DMS79 (cell line): ENCODE results near the gene THAP3.

Experiments used
- DNase-seq: peaks from one replicate; lab custom pipeline; 2025; lab: John Stamatoyannopoulos, UW

The THAP3 gene

DNA sequence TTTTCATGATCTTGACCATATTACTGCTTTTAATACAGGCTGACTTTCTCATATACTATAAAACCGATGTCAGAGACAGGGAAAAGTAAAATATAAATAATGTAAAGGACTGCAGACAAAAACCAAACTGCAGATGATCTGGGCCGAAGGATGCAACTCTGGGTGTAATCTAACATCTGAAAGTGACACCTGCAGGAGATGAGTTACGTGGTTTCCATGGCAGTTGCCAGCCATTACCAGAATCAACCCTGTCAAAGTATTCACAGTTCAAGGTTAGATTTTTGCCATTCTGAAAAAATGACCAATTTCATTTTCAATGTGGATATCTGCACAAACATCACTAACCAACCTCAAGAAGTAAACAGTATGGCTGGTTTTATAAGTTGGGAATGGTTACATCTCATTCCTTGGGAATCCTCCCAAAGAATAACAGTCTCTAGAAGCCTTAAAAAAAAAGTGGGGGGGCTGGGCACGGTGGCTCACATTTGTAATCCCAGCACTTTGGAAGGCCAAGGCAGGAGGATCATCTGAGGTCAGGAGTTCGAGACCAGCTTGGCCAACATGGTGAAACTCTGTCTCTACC lies 49.2 kb downstream of the THAP3 start:
- no peak for DNase-seq

DNA sequence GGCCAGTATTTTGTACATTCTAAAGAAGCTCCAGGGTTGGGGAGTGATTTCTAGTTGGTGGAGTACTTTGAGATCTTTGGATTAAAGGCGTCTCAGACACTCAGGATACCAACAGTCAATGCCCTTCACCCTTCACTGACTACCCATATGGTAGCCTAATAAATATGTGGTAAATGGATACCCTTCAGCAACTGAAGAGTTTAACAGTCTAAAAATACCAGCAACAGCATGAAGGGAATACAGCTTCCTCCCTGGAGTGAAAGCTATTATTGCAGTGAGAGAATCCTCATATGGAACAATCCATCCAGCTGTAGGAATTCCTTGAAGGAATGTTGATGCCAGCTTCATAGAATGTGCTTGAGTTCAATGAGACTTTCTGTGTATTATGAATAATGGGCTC lies 50.1 kb downstream of the THAP3 start:
- no peak for DNase-seq

DNA sequence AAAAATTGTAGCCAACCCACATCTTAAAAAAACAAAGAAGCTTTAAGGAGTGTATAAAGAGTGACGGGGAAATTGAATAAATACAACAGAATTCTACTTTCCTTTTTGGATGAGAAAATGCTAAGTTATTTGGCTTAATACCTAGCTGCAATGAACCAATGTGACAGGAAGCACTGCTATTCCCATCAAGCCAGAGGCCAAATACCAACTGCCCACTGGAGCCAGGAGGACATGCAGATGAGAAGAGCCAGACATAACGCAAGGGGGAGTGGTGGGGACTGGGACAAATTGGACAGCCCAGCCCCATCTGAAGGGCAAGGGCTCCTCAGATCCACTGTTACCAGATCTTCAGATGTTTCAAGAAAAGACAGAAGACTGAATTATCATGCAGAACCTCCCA lies 51.3 kb downstream of the THAP3 start:
- DNase-seq = no peak
